Measurements from ENCODE around the gene BCAT1.

The BCAT1 gene

GRCh38 chr12:24797901-24798300 is 151.0 kb downstream of the BCAT1 start:
- H3K9ac ChIP-seq (ENCODE audit: low read depth, low read length) = peak overlapping the region; percentile 7; the same call in 1 of the 2 replicates
- no peaks in the 10 kb centered on the region for H3K27me3 ChIP-seq (ENCODE audit: insufficient read depth, low read length, poor library complexity)
- DNase-seq (no peak), ATAC-seq (ENCODE audit: insufficient read depth, low read depth) (no peak)
- peak overlapping the region; percentile 22; the same call in 1 of the 2 replicates for H2AFZ ChIP-seq (ENCODE audit: low read depth, low read length)
- H3K4me3 ChIP-seq (ENCODE audit: low read depth in 1 of 2, low read length in 2 of 2) = no peak overlapping the region
- H3K36me3 ChIP-seq (ENCODE audit: insufficient read depth, low read length) = peaks cover 10% of the 10 kb centered on the region; the same call in 1 of the 2 replicates
- H3K9me3 ChIP-seq (ENCODE audit: insufficient read depth, low read length, severe bottlenecking) = peaks cover 24% of the 10 kb centered on the region
- no peaks in the 10 kb centered on the region for H4K20me1 ChIP-seq (ENCODE audit: insufficient read depth, low read length)
- H3K27ac ChIP-seq (ENCODE audit: low read length) = peak overlapping the region; percentile 72
- H3K4me2 ChIP-seq (ENCODE audit: insufficient read depth, low read length) = no peak overlapping the region; the same call in 1 of the 2 replicates
- peaks cover 69% of the 10 kb centered on the region for H3K4me1 ChIP-seq (ENCODE audit: insufficient read depth, low read length)
- TF ChIP-seq CTCF (IDR thresholded peaks at IDR 0.05; ENCODE audit: borderline replicate concordance, extremely low read depth, low read length, poor library complexity, severe bottlenecking) (no peak), EZH2 (IDR thresholded peaks at IDR 0.05; ENCODE audit: borderline replicate concordance, low read depth, low read length, severe bottlenecking) (no peak)
- H3K79me2 ChIP-seq (ENCODE audit: insufficient read depth, low read length) = no peaks in the 10 kb centered on the region

- Histone ChIP-seq H3K9me3 (ENCODE audit: insufficient read depth, low read length, severe bottlenecking) (peaks cover 15% of the 10 kb centered on the region), H3K4me2 (ENCODE audit: insufficient read depth, low read length) (no peak overlapping the region), H3K27ac (ENCODE audit: low read length) (peak overlapping the region; percentile 72), H3K36me3 (ENCODE audit: insufficient read depth, low read length) (peaks cover 2% of the 10 kb centered on the region; the same call in 1 of the 2 replicates), H3K27me3 (ENCODE audit: insufficient read depth, low read length, poor library complexity) (no peaks in the 10 kb centered on the region), H2AFZ (ENCODE audit: low read depth, low read length) (peak overlapping the region; percentile 20; the same call in 1 of the 2 replicates), H3K9ac (ENCODE audit: low read depth, low read length) (no peak overlapping the region), H3K4me1 (ENCODE audit: insufficient read depth, low read length) (peaks cover 76% of the 10 kb centered on the region), H4K20me1 (ENCODE audit: insufficient read depth, low read length) (no peaks in the 10 kb centered on the region), H3K4me3 (ENCODE audit: low read depth in 1 of 2, low read length in 2 of 2) (no peak overlapping the region), H3K79me2 (ENCODE audit: insufficient read depth, low read length) (no peaks in the 10 kb centered on the region)
- ATAC-seq (ENCODE audit: insufficient read depth, low read depth) = no peak
- no peak for DNase-seq
- TF ChIP-seq CTCF (IDR thresholded peaks at IDR 0.05; ENCODE audit: borderline replicate concordance, extremely low read depth, low read length, poor library complexity, severe bottlenecking) (no peak), EZH2 (IDR thresholded peaks at IDR 0.05; ENCODE audit: borderline replicate concordance, low read depth, low read length, severe bottlenecking) (no peak)
Measured at GRCh38 chr12:24796876-24797275, 152.0 kb downstream of the BCAT1 start.

- Histone ChIP-seq H3K4me2 (ENCODE audit: insufficient read depth, low read length) (peak overlapping the region; percentile 73), H3K9me3 (ENCODE audit: insufficient read depth, low read length, severe bottlenecking) (peaks cover 7% of the 10 kb centered on the region), H3K27ac (ENCODE audit: low read length) (peak overlapping the region; percentile 95), H4K20me1 (ENCODE audit: insufficient read depth, low read length) (no peaks in the 10 kb centered on the region), H3K79me2 (ENCODE audit: insufficient read depth, low read length) (no peaks in the 10 kb centered on the region), H3K4me3 (ENCODE audit: low read depth in 1 of 2, low read length in 2 of 2) (peak overlapping the region; percentile 35 to 55), H3K27me3 (ENCODE audit: insufficient read depth, low read length, poor library complexity) (no peaks in the 10 kb centered on the region), H3K36me3 (ENCODE audit: insufficient read depth, low read length) (no peaks in the 10 kb centered on the region), H3K4me1 (ENCODE audit: insufficient read depth, low read length) (peaks cover 86% of the 10 kb centered on the region), H3K9ac (ENCODE audit: low read depth, low read length) (peak overlapping the region; percentile 56), H2AFZ (ENCODE audit: low read depth, low read length) (peak overlapping the region; percentile 69)
- TF ChIP-seq CTCF (IDR thresholded peaks at IDR 0.05; ENCODE audit: borderline replicate concordance, extremely low read depth, low read length, poor library complexity, severe bottlenecking) (peak; percentile 48), EZH2 (IDR thresholded peaks at IDR 0.05; ENCODE audit: borderline replicate concordance, low read depth, low read length, severe bottlenecking) (no peak)
- peak; percentile 86 for ATAC-seq (ENCODE audit: insufficient read depth, low read depth)
- DNase-seq = peak; percentile 79
Measured at GRCh38 chr12:24795699-24796347, 153.1 kb downstream of the BCAT1 start.

Data from DND-41 (cell line).